ENCODE results near the gene SERPINB1.

SERPINB1 gene

DNA sequence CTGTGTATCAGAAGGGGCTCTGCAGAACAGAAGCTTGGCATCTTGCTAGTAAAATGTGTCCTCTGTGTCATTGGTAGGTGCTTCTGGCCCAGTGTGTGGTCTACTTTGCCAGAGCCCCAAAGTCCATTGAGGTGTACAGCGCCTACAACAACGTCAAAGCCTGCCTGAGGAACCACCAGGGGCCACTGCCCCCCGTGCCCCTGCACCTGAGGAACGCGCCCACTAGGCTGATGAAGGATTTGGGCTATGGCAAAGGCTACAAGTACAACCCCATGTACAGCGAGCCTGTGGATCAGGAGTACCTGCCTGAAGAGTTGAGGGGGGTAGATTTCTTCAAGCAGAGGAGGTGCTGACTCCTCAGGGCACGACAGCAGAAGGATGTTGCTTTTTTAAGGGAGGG is 56.7 kb downstream of the SERPINB1 start:
- TF ChIP-seq, protein P1, sequence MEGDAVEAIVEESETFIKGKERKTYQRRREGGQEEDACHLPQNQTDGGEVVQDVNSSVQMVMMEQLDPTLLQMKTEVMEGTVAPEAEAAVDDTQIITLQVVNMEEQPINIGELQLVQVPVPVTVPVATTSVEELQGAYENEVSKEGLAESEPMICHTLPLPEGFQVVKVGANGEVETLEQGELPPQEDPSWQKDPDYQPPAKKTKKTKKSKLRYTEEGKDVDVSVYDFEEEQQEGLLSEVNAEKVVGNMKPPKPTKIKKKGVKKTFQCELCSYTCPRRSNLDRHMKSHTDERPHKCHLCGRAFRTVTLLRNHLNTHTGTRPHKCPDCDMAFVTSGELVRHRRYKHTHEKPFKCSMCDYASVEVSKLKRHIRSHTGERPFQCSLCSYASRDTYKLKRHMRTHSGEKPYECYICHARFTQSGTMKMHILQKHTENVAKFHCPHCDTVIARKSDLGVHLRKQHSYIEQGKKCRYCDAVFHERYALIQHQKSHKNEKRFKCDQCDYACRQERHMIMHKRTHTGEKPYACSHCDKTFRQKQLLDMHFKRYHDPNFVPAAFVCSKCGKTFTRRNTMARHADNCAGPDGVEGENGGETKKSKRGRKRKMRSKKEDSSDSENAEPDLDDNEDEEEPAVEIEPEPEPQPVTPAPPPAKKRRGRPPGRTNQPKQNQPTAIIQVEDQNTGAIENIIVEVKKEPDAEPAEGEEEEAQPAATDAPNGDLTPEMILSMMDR (IDR thresholded peaks at IDR 0.05; ENCODE audit: low read depth, low read length, missing control alignments), result no peak

DNA sequence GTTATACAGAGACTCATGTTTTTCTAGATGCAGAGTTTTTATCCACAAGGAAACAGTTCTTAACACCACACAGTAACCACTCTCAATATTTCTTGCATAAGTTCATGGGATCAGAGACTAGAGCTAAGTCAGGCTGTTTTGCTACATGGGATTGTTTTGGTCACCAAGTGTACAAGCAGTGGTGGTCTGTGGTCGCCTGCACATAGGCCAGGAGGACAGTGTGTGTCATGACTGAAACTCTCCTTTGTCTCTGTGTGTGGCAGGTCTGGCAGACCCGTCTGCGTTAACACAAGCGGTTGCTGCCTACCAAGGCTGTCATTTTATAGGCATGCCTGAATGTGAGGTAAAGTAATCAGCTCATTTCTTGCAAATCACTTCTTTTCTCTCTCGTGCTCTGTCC is 57.6 kb downstream of the SERPINB1 start:
- in situ Hi-C loops (cut with HindIII; ENCODE audit: low pct_ligation_motif_present, low sequenced_read_pairs), result no loop called here
- Histone ChIP-seq H3K27me3 (replicated peaks) (no peaks in the 10 kb centered on the region), H3K36me3 (replicated peaks) (peaks cover 14% of the 10 kb centered on the region), H3K27ac (no peak overlapping the region), H3K4me3 (ENCODE audit: low read depth, low read length) (no peak overlapping the region)
- DNase-seq, result no peak
- TF ChIP-seq, protein P1 (IDR thresholded peaks at IDR 0.05; ENCODE audit: low read depth, low read length, missing control alignments), result no peak

More for the DNA sequence above, 56.7 kb downstream of the SERPINB1 start:
- H3K27ac ChIP-seq, result no peak overlapping the region
- DNase-seq, result no peak
- peaks cover 8% of the 10 kb centered on the region for H3K36me3 ChIP-seq (replicated peaks)
- no peak overlapping the region for H3K4me3 ChIP-seq (ENCODE audit: low read depth, low read length)
- in situ Hi-C loops (cut with HindIII; ENCODE audit: low pct_ligation_motif_present, low sequenced_read_pairs), result no loop called here
- H3K27me3 ChIP-seq (replicated peaks), result no peaks in the 10 kb centered on the region

DNA sequence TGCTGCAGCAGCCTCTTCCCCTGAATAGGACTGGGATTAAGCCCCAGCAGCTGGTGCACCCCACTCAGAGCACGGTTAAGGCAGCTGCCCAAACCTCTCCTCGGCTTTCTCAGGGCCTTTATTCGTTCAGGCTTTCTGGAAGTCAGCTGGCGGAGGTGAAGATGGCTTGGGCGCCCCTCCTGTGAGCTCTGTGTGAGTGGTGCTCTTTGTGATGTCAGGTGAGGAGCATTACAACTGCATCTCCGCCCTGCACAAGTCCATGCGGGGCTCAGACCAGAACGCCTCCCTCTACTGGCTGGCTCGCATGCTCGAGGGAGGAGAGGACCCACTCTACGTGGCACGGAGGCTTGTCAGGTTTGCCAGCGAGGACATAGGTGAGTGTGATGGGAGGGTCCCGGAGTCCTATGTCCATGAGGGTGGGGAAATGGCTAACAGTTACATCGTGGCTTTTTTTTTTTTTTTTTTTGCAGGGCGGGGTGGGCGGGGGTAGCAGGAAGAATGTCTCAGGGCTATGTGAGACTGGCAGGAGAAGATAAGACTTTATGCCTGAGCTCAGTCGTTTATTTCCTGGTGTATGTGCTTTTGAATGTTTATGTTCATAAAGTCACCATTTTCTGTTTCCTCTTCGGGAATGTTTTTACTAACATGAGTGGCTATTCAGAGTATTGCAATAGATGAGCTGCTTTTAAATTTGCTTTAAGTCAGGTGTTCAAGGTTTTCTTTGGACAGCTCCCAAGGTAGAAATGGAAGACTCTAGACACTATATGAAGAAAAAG is 58.3 kb downstream of the SERPINB1 start:
- H3K36me3 ChIP-seq (replicated peaks), result peaks cover 14% of the 10 kb centered on the region
- TF ChIP-seq, protein P1 (IDR thresholded peaks at IDR 0.05; ENCODE audit: low read depth, low read length, missing control alignments), result no peak
- DNase-seq, result no peak
- H3K27me3 ChIP-seq (replicated peaks), result no peaks in the 10 kb centered on the region
- in situ Hi-C loops (cut with HindIII; ENCODE audit: low pct_ligation_motif_present, low sequenced_read_pairs), result no loop called here
- H3K27ac ChIP-seq, result no peak overlapping the region
- H3K4me3 ChIP-seq (ENCODE audit: low read depth, low read length), result no peak overlapping the region

DNA sequence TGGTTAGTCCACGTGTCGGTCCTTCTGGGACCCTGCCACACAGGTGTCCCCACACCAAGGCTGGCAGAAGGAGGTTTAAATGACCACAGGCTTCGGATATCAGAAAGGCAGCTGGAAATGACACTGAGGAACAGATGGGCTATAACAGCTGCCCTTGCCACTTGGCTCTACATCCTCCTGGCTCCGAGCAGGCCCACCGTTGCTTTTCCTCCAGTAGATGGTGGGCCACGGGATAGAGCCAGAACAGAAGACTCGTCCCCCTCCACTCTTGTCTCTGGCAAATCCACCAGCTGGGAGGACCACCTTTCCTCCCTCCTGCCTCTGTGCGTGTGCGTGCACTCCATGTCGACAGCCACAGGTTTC is 58.9 kb downstream of the SERPINB1 start:
- H3K27me3 ChIP-seq (replicated peaks), result no peaks in the 10 kb centered on the region
- DNase-seq, result no peak
- H3K36me3 ChIP-seq (replicated peaks), result peaks cover 14% of the 10 kb centered on the region
- TF ChIP-seq, protein P1 (IDR thresholded peaks at IDR 0.05; ENCODE audit: low read depth, low read length, missing control alignments), result no peak
- no peak overlapping the region for H3K27ac ChIP-seq
- in situ Hi-C loops (cut with HindIII; ENCODE audit: low pct_ligation_motif_present, low sequenced_read_pairs), result no loop called here
- no peak overlapping the region for H3K4me3 ChIP-seq (ENCODE audit: low read depth, low read length)

DNA sequence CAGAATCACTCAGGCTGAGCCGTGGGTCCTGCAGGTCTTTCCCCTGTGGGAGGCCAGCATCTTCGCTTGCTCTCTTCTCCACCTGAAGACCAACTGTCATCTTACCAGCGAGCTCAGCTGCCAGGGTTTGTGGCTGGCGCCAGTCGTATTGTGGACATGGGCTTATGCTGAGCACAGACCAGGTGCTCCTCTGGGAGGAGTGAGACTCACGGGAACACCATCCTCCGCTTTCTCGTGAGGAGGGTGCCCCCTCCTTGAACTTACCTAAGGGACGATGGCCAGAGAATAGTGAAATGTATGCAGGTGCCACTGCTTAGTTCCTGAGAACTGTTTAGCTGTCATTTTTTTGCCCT is 59.3 kb downstream of the SERPINB1 start:
- Histone ChIP-seq H3K36me3 (replicated peaks) (peaks cover 14% of the 10 kb centered on the region), H3K27me3 (replicated peaks) (no peaks in the 10 kb centered on the region), H3K4me3 (ENCODE audit: low read depth, low read length) (no peak overlapping the region), H3K27ac (no peak overlapping the region)
- in situ Hi-C loops (cut with HindIII; ENCODE audit: low pct_ligation_motif_present, low sequenced_read_pairs), result no loop called here
- no peak for DNase-seq
- TF ChIP-seq, protein P1 (IDR thresholded peaks at IDR 0.05; ENCODE audit: low read depth, low read length, missing control alignments), result no peak
